IPS-20b (cell line): ENCODE data around the gene FIBCD1.

Source experiments
- H3K27ac ChIP-seq: one replicate; pipeline ENCODE4 v1.5.1; 2013; ENCODE audit warnings: low read length
- H3K27me3 ChIP-seq: 2 replicates; pipeline ENCODE4 v1.6.1; 2013; ENCODE audit warnings: mild to moderate bottlenecking, low read length, inconsistent platforms; ENCODE audit not compliant: insufficient read depth
- H3K36me3 ChIP-seq: 2 replicates; pipeline ENCODE4 v1.6.1; 2013; ENCODE audit warnings: low read depth, mild to moderate bottlenecking, inconsistent platforms, low read length, moderate library complexity; ENCODE audit not compliant: insufficient read depth
- H3K4me1 ChIP-seq: 2 replicates; pipeline ENCODE4 v1.6.1; 2013; ENCODE audit warnings: mild to moderate bottlenecking, control low read depth, inconsistent platforms, low read length, moderate library complexity; ENCODE audit not compliant: insufficient read depth
- H3K4me3 ChIP-seq: 2 replicates; pipeline ENCODE4 v1.5.1; 2013; ENCODE audit warnings: mild to moderate bottlenecking, low read length, inconsistent platforms
- H3K9ac ChIP-seq: 2 replicates; pipeline ENCODE4 v1.6.1; 2013; ENCODE audit warnings: low read depth, mild to moderate bottlenecking, inconsistent platforms, low read length, moderate library complexity
- H3K9me3 ChIP-seq: 2 replicates; pipeline ENCODE4 v1.6.1; 2013; ENCODE audit warnings: mild to moderate bottlenecking, low read depth, low read length, inconsistent platforms; ENCODE audit not compliant: insufficient read depth

Gene FIBCD1

GRCh38 chr9:130932255-130933079, 6.6 kb downstream of the FIBCD1 start:
- H3K9me3 ChIP-seq: no peaks in the 10 kb centered on the region
- peaks cover 15% of the 10 kb centered on the region; the same call in 1 of the 2 replicates for H3K4me1 ChIP-seq
- H3K27ac ChIP-seq: no peak overlapping the region
- peak overlapping the region; percentile 25; the same call in 1 of the 2 replicates for H3K4me3 ChIP-seq
- H3K9ac ChIP-seq: no peak overlapping the region
- no peaks in the 10 kb centered on the region for H3K36me3 ChIP-seq
- peaks cover 9% of the 10 kb centered on the region for H3K27me3 ChIP-seq

- Histone ChIP-seq H3K4me1 (peaks cover 10% of the 10 kb centered on the region; the same call in 1 of the 2 replicates), H3K4me3 (no peak overlapping the region), H3K9ac (no peak overlapping the region), H3K27ac (no peak overlapping the region), H3K9me3 (no peaks in the 10 kb centered on the region), H3K27me3 (peaks cover under 1% of the 10 kb centered on the region), H3K36me3 (no peaks in the 10 kb centered on the region)
These were observed 7.4 kb downstream of the FIBCD1 start for GRCh38 chr9:130931508-130932254.

DNA sequence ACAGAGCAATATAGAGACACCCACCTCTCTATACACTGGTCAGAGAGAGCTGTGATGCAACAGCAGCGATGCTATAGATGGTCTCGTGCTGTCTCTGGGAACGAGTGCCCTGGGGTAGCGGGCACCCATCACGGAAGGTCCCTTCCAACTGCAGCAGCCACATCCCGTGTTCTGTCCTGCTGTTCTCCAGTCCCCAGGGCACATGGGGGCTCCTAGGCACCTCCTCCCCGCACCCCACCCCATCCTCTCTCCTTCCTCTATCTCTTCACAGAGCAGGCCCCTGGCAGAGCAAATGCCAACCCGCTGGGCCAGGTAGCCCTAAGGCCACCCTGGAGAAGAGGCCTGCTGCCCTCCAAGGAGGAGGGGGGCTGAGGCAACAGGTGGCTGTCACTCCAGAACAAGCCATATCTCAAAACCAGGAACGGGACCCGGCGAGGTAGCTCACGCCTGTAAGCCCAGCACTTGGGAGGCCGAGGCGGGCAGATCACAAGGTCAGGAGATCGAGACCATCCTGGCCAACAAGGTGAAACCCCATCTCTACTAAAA, 8.2 kb downstream of the FIBCD1 start:
- no peak overlapping the region for H3K9ac ChIP-seq
- no peak overlapping the region for H3K4me3 ChIP-seq
- no peak overlapping the region for H3K27ac ChIP-seq
- H3K27me3 ChIP-seq: no peaks in the 10 kb centered on the region; the same call in 1 of the 2 replicates
- H3K9me3 ChIP-seq: no peaks in the 10 kb centered on the region
- no peaks in the 10 kb centered on the region for H3K36me3 ChIP-seq
- H3K4me1 ChIP-seq: peaks cover 10% of the 10 kb centered on the region; the same call in 1 of the 2 replicates

DNA sequence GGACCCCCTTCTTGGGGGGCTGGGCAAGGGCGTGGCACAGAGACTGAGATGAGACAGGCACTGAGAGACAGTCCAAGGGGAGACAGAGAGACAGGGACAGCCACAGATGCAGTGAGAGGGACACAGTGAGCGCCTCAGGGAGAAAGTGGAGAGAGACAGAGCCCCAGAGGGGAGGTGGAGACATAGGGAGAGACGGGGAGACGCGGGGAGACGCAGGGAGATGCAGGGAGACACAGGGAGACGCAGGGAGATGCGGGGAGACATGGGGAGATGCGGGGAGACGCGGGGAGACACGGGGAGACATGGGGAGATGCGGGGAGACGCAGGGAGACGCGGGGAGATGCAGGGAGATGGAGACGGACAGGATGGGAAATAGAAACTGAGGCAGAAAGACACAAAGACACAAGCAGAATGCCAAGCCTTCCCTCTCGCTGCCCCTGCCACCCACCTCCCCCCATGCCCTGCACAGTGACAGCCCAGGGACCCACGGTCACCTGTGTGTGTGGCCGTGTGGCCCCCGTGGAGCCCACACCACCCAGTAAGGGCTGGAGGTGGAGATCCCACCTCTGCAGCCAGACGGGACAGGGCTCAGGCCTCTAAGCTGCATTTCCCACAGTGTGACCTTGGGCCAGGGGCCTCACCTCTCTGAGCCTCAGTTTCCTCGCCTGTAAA, 8.8 kb downstream of the FIBCD1 start:
- Histone ChIP-seq H3K9me3 (no peaks in the 10 kb centered on the region), H3K27me3 (no peaks in the 10 kb centered on the region; the same call in 1 of the 2 replicates), H3K36me3 (no peaks in the 10 kb centered on the region), H3K4me3 (no peak overlapping the region), H3K27ac (no peak overlapping the region), H3K4me1 (peaks cover 10% of the 10 kb centered on the region; the same call in 1 of the 2 replicates), H3K9ac (no peak overlapping the region)

DNA sequence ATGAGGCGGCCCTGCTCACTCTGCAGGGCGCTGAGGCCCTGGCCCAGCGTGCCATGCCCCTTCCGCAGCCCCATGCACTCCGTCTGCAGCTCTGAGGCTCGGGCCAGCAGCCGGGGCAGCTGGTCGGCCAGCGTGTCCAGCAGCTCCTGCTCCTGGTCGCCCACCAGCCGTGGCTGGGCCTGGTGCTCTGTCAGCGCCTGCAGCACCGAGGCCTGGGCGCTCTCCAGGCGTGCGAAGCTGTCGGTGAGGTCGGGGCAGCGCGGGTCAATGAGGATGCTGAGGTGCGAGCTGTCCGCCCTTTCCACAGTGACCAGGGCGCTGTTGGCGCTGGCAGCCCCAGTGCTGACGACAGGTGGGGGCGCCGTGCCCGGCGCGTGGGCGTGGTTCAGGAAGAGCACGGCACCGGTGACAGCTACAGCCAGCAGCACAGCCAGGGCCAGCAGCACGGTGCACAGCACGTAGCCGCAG, 9.4 kb downstream of the FIBCD1 start:
- H3K9me3 ChIP-seq: no peaks in the 10 kb centered on the region
- H3K27ac ChIP-seq: no peak overlapping the region
- H3K36me3 ChIP-seq: no peaks in the 10 kb centered on the region
- no peak overlapping the region for H3K4me3 ChIP-seq
- H3K4me1 ChIP-seq: peaks cover 10% of the 10 kb centered on the region; the same call in 1 of the 2 replicates
- no peaks in the 10 kb centered on the region; the same call in 1 of the 2 replicates for H3K27me3 ChIP-seq
- H3K9ac ChIP-seq: no peak overlapping the region

DNA sequence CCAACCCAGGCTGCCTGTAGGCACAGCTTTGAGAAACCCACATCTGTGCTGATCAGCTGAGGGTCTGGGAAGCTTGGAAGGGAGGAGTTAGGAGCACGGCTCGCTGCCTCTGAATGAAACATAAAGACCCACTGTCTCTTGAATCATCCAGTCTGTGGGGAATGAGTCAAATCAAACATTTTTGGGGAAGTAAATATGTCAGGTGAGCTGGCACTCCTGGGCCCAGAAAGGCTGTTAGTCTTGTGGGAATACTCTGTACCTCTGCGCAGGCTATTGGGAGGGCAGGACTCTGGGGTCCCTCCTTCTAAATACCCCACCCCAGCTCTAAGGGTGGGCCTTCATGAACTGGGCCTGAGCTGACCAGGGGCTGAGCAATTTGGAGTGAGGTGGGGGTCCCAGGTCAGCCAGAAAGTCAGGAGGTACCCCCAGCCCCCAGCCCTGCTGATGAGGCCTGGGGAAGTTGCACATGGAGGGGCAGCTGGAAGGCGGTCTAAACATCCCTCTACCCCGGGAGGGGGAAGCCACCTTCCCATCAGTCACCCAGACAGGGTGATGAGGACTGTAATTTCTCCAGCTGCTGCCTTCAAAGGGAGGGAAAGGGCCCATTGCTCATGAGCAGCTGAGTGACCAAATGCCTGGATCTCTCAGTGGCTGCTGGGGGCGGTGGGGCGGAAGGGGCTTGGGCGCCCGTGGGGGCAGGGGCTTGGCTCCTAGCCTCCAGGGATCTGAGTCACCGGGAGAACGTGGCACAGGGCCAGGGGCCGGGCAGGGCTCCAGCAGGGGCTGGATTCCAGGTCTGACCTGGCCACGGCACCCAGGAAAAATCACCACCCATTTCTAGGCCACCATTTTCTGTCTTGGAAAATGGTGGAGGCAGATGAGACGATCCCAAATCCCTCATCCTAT, 10.8 kb downstream of the FIBCD1 start:
- Histone ChIP-seq H3K4me1 (peaks cover 4% of the 10 kb centered on the region; the same call in 1 of the 2 replicates), H3K9ac (no peak overlapping the region), H3K9me3 (no peaks in the 10 kb centered on the region), H3K27ac (no peak overlapping the region), H3K36me3 (no peaks in the 10 kb centered on the region), H3K4me3 (no peak overlapping the region), H3K27me3 (no peaks in the 10 kb centered on the region; the same call in 1 of the 2 replicates)

DNA sequence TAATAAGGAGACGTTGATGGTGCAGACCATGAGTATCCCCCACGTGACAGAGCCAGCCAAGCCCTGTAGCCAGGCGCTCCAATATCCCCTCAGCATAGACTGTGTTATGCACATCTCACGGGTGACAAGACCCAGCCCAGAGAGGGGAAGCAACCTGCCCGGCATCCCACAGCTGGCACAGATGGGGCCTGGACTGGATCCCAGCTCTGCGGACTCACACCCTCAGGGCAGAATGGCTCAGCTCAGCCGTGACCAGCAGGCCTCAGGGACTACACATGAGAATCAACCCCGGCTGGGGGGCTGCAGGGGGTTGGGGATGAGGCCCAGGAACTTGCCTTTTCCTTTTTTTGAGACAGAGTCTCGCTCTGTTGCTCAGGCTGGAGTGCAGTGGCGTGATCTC, 11.7 kb downstream of the FIBCD1 start:
- H3K4me3 ChIP-seq: no peak overlapping the region
- no peaks in the 10 kb centered on the region for H3K27me3 ChIP-seq
- no peaks in the 10 kb centered on the region; the same call in 1 of the 2 replicates for H3K4me1 ChIP-seq
- H3K9ac ChIP-seq: no peak overlapping the region
- H3K27ac ChIP-seq: no peak overlapping the region
- H3K36me3 ChIP-seq: no peaks in the 10 kb centered on the region
- no peaks in the 10 kb centered on the region for H3K9me3 ChIP-seq

DNA sequence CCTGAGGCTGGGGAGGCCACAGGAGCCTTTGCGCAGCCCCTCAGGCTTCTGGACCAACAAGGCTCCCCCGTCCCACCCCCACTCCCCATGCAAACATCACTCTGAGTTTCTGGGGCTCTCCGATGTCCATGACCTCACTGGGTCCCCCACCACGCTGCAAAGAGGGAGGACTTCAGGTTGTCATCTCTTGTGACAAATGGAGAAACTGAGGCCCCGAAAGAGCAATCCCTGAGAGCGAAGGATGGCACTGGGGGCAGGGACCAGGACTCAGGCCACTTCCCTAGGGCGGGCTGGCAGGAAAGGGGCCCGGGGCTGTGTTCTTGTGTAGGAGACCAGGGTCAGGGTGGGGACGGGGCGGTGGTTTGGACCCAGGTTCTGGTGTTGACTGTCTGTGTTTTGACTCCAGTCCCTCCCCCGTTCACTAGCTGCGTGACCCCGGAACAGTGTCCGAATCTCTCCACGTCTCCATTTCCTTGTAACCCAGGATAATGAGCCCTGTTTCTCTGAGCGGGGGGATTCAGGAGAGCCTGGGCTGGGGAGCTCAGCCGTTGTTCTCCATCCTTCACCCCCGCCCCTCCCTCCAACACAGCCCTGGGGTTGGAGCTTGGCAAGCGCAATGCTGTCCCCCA, 13.9 kb downstream of the FIBCD1 start:
- no peak overlapping the region for H3K27ac ChIP-seq
- no peaks in the 10 kb centered on the region for H3K36me3 ChIP-seq
- no peaks in the 10 kb centered on the region for H3K9me3 ChIP-seq
- H3K4me1 ChIP-seq: no peaks in the 10 kb centered on the region; the same call in 1 of the 2 replicates
- H3K4me3 ChIP-seq: no peak overlapping the region
- H3K9ac ChIP-seq: no peak overlapping the region
- no peaks in the 10 kb centered on the region for H3K27me3 ChIP-seq

DNA sequence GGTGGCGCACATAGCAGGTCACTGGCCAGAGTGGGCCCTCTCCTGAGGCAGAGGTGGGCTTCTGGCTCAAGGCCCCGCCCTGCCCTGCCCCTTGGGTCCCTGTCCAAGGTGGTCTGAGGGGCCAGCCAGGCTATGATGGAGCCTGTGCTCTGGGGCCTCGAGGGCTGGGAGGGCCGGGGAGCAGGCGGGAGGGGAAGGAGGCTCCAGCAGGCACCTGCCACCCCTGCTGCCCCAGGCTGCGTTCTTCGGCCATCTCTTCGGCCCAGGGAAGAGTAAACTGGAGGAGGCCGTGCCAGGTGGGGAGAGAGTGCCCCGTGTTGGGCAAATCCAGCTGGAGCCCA, 14.6 kb downstream of the FIBCD1 start:
- no peaks in the 10 kb centered on the region; the same call in 1 of the 2 replicates for H3K4me1 ChIP-seq
- H3K36me3 ChIP-seq: no peaks in the 10 kb centered on the region
- no peaks in the 10 kb centered on the region for H3K27me3 ChIP-seq
- H3K9me3 ChIP-seq: no peaks in the 10 kb centered on the region
- H3K9ac ChIP-seq: no peak overlapping the region
- no peak overlapping the region for H3K27ac ChIP-seq
- no peak overlapping the region for H3K4me3 ChIP-seq

DNA sequence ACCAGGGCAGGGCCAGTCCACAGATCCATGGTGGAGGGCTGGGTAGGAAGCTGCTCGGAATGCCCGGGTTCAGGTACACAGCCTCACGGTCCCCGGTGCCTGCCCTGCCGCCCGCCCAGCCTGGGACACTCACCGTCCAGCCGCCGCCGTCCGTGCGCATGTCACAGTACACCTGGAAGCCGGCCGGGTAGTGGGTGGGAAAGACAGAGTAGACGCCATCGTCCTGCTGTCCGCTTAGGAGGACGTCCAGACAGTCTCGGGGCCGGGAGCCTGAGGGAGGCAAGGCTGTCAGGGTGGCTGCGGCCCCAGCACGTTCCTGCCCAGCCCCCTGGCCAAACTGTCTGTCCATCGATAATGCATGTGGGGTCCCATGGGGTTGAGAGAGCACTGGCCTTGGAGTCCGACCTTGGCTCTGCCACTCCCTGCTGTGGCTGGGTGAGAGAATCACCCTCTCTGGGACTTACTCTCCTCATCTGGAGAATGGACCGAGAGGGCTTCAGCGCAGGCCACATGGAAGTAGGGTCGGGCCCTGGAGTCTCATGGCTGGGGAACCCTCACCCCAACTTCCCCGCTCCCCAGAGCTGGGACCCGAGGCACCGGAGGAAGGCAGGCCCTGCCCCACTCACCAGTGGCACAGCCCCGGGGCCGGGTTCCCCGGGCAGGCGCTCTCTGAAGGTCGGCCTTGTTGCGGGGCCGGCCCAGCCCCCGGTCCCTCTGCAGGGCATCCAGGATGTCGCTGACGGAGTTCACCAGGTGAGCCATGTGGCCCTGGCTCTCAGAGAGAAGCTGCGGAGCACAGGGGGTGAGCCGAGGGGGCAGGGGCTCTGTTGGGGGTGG, 15.2 kb downstream of the FIBCD1 start:
- Histone ChIP-seq H3K27me3 (no peaks in the 10 kb centered on the region), H3K9ac (no peak overlapping the region), H3K27ac (no peak overlapping the region), H3K4me1 (no peaks in the 10 kb centered on the region; the same call in 1 of the 2 replicates), H3K4me3 (no peak overlapping the region), H3K9me3 (no peaks in the 10 kb centered on the region), H3K36me3 (no peaks in the 10 kb centered on the region)
